ENCODE measurements around the gene ETV6.
"Not testable (repeated sequence)": the region's sequence is repeated elsewhere in the genome, so short reads cannot be mapped to it uniquely, and the experiment has no call there.

The ETV6 gene

GRCh38 chr12:11669348-11669747 lies 19.9 kb downstream of the ETV6 start:
- DNase-seq (ENCODE audit: low spot score) = no peak

GRCh38 chr12:11672256-11673191 lies 23.1 kb downstream of the ETV6 start:
- no peak for DNase-seq (ENCODE audit: low spot score)

- DNase-seq (ENCODE audit: low spot score) = no peak
These were observed 24.4 kb downstream of the ETV6 start for GRCh38 chr12:11673666-11674461.

GRCh38 chr12:11674894-11675390 lies 25.5 kb downstream of the ETV6 start:
- DNase-seq (ENCODE audit: low spot score) = no peak

GRCh38 chr12:11676052-11676451 lies 26.6 kb downstream of the ETV6 start:
- DNase-seq (ENCODE audit: low spot score) = no peak

- DNase-seq (ENCODE audit: low spot score) = no peak
These were observed 27.6 kb downstream of the ETV6 start for GRCh38 chr12:11677093-11677492.

GRCh38 chr12:11677752-11678151 lies 28.3 kb downstream of the ETV6 start:
- DNase-seq (ENCODE audit: low spot score) = no peak

- no peak for DNase-seq (ENCODE audit: low spot score)
These were observed 29.3 kb downstream of the ETV6 start for GRCh38 chr12:11678781-11679180.

GRCh38 chr12:11681207-11681606 lies 31.7 kb downstream of the ETV6 start:
- no peak for DNase-seq (ENCODE audit: low spot score)

- not testable (repeated sequence) for DNase-seq (ENCODE audit: low spot score)
These were observed 32.2 kb downstream of the ETV6 start for GRCh38 chr12:11681695-11682094.

- DNase-seq (ENCODE audit: low spot score) = no peak
These were observed 34.9 kb downstream of the ETV6 start for GRCh38 chr12:11684393-11684792.

GRCh38 chr12:11684811-11685210 lies 35.3 kb downstream of the ETV6 start:
- no peak for DNase-seq (ENCODE audit: low spot score)

GRCh38 chr12:11685316-11685715 lies 35.8 kb downstream of the ETV6 start:
- no peak for DNase-seq (ENCODE audit: low spot score)

GRCh38 chr12:11685716-11686115 lies 36.2 kb downstream of the ETV6 start:
- DNase-seq (ENCODE audit: low spot score) = no peak

- DNase-seq (ENCODE audit: low spot score) = no peak
These were observed 36.6 kb downstream of the ETV6 start for GRCh38 chr12:11686120-11686519.

- DNase-seq (ENCODE audit: low spot score) = no peak
These were observed 38.1 kb downstream of the ETV6 start for GRCh38 chr12:11687528-11687927.

- DNase-seq (ENCODE audit: low spot score) = no peak
These were observed 38.9 kb downstream of the ETV6 start for GRCh38 chr12:11688379-11688778.

GRCh38 chr12:11688831-11689230 lies 39.4 kb downstream of the ETV6 start:
- DNase-seq (ENCODE audit: low spot score) = no peak

- DNase-seq (ENCODE audit: low spot score) = no peak
These were observed 40.2 kb downstream of the ETV6 start for GRCh38 chr12:11689591-11690186.

GRCh38 chr12:11693067-11693466 lies 43.6 kb downstream of the ETV6 start:
- no peak for DNase-seq (ENCODE audit: low spot score)

- DNase-seq (ENCODE audit: low spot score) = no peak
These were observed 44.1 kb downstream of the ETV6 start for GRCh38 chr12:11693601-11694000.

GRCh38 chr12:11694528-11694927 lies 45.1 kb downstream of the ETV6 start:
- DNase-seq (ENCODE audit: low spot score) = no peak

GRCh38 chr12:11695321-11695720 lies 45.8 kb downstream of the ETV6 start:
- DNase-seq (ENCODE audit: low spot score) = no peak

Measured in HuH-7.5 (cell line).